SH-SY5Y (cell line): ENCODE measurements around the gene FXYD4.

ENCODE experiments used
- GATA2 ChIP-seq: IDR thresholded peaks from 2 replicates; pipeline ENCODE4 v1.6.1; 2011; ENCODE audit warnings: mild to moderate bottlenecking, low read depth, low read length
- GATA3 ChIP-seq: IDR thresholded peaks from 2 replicates; pipeline ENCODE4 v1.6.1; 2011; ENCODE audit warnings: low read depth, mild to moderate bottlenecking, low read length, moderate library complexity

DNA sequence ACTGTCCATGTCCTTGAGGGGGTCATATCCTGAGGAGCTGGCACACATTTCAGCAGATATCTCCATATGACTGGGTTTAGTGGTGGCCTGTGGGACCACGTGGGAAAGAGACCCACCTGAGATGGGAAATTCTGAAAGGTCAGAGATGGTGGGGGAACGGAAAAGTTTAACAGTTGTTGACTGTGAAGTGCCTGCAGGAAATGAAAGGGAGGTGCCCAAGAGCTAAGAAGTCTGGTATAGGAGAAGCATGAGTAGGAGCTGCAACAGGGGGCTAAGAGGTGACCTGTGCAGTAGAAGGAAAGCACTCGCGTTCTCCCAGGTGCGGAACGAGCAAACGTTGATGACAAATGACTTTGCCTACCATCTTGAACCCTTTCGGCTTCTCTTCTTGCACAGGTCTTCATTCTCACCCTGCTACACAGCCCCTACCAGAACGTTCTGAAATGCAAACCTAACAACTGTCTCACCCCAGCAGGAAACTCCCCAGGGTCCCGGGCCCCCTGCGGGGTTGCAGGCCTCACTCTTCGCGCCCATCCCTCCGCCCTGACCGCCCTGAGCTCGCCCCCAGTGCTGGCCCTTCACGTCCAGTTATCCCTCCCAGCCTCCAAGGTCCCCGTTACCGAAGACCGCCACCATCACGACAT lies 9.8 kb upstream of the FXYD4 start:
- no peak for TF ChIP-seq GATA2
- no peak for TF ChIP-seq GATA3
